OCI-LY3 (cell line): Measurements from ENCODE around the gene NUPR1.

Source experiments
- CTCF ChIP-seq: fragments of 200-600, 300-600 bp; sonication (generic); IDR thresholded peaks from 2 replicates; pipeline ENCODE4 v1.5.1; 2014; ENCODE audit warnings: antibody characterized with exemption, low read length, low read depth
- EZH2phosphoT487 ChIP-seq: fragments of 200-600 bp; shearing (Covaris generic); IDR thresholded peaks from 2 replicates; pipeline ENCODE4 v1.6.1; 2018; ENCODE audit warnings: antibody characterized with exemption, mixed run types, low read depth

GRCh38 chr16:28534542-28535373 lies 4.0 kb downstream of the NUPR1 start:
- TF ChIP-seq CTCF (no peak), EZH2phosphoT487 (no peak)
